ENCODE results near the gene BTK.

The BTK gene

GRCh38 chrX:101411984-101412383, 26.0 kb upstream of the BTK start:
- Histone ChIP-seq H3K27ac (ENCODE audit: low read depth, low read length) (no peak overlapping the region), H3K9ac (ENCODE audit: low read depth in 1 of 2, low read length in 2 of 2) (no peak overlapping the region), H3K4me1 (ENCODE audit: control insufficient read depth in 1 of 2, insufficient read depth in 2 of 2, low read length in 2 of 2) (peaks cover 10 to 14% of the 10 kb centered on the region in 2 donors), H3K4me3 (ENCODE audit: low read depth in 1 of 2, low read length in 2 of 2) (no peak overlapping the region), H3K27me3 (ENCODE audit: control insufficient read depth in 1 of 2, insufficient read depth in 2 of 2, low read length in 2 of 2) (no peaks in the 10 kb centered on the region), H3K9me3 (ENCODE audit: control insufficient read depth in 1 of 2, low read length in 2 of 2) (no peaks in the 10 kb centered on the region), H3K36me3 (ENCODE audit: control insufficient read depth in 1 of 2, insufficient read depth in 2 of 2, low read length in 2 of 2) (peaks cover 0 to 13% of the 10 kb centered on the region in 2 donors)

DNA sequence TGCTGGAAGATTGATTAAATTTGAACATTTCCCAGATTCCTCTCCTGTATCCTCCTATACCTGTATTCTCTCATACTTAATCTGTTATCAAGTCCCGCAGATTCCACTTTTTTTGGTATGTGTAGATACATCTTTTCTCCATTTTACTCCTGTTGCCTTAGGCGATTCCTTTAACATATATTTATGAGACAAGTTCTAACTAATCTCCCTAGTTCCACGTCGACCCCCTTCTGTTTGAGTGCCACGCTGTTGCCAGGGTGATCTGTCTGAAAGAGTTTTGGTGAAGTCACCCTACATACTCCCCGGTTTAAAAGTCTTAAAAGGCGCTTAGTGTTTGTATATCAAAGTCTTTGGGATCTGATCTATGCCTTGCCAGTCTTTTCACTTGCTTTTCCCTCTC, 24.5 kb upstream of the BTK start:
- Histone ChIP-seq H3K36me3 (ENCODE audit: control insufficient read depth in 1 of 2, insufficient read depth in 2 of 2, low read length in 2 of 2) (peaks cover 0 to 13% of the 10 kb centered on the region in 2 donors), H3K9ac (ENCODE audit: low read depth in 1 of 2, low read length in 2 of 2) (no peak overlapping the region), H3K27ac (ENCODE audit: low read depth, low read length) (no peak overlapping the region), H3K27me3 (ENCODE audit: control insufficient read depth in 1 of 2, insufficient read depth in 2 of 2, low read length in 2 of 2) (no peaks in the 10 kb centered on the region), H3K4me1 (ENCODE audit: control insufficient read depth in 1 of 2, insufficient read depth in 2 of 2, low read length in 2 of 2) (peaks cover 11 to 13% of the 10 kb centered on the region in 2 donors), H3K9me3 (ENCODE audit: control insufficient read depth in 1 of 2, low read length in 2 of 2) (no peaks in the 10 kb centered on the region), H3K4me3 (ENCODE audit: low read depth in 1 of 2, low read length in 2 of 2) (peak overlapping the region; percentile 44 to 82)

GRCh38 chrX:101409043-101409442, 23.1 kb upstream of the BTK start:
- H3K36me3 ChIP-seq (ENCODE audit: control insufficient read depth in 1 of 2, insufficient read depth in 2 of 2, low read length in 2 of 2), result peaks cover 0 to 13% of the 10 kb centered on the region in 2 donors
- peak overlapping the region; percentile 82 to 94 for H3K4me3 ChIP-seq (ENCODE audit: low read depth in 1 of 2, low read length in 2 of 2)
- H3K9ac ChIP-seq (ENCODE audit: low read depth in 1 of 2, low read length in 2 of 2), result peak overlapping the region; percentile 80 to 82
- H3K9me3 ChIP-seq (ENCODE audit: control insufficient read depth in 1 of 2, low read length in 2 of 2), result no peaks in the 10 kb centered on the region
- no peaks in the 10 kb centered on the region for H3K27me3 ChIP-seq (ENCODE audit: control insufficient read depth in 1 of 2, insufficient read depth in 2 of 2, low read length in 2 of 2)
- no peak overlapping the region for H3K27ac ChIP-seq (ENCODE audit: low read depth, low read length)
- peaks cover 6 to 7% of the 10 kb centered on the region in 2 donors for H3K4me1 ChIP-seq (ENCODE audit: control insufficient read depth in 1 of 2, insufficient read depth in 2 of 2, low read length in 2 of 2)

DNA sequence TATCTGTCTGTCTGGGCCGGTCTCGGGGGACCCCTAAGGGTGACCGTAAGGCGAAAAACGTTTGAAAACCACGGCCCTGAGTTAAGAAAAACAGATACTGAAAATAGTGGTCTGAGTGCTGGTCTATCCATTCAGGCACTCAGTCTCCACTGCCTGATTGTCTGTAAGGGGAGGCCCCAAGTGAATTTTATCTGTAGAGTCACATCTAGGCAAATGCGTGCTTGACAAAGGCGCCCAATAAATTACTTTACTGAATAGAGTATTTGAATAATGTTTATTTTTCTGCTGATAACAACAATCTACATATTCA, 22.5 kb upstream of the BTK start:
- Histone ChIP-seq H3K9me3 (ENCODE audit: control insufficient read depth in 1 of 2, low read length in 2 of 2) (no peaks in the 10 kb centered on the region), H3K4me1 (ENCODE audit: control insufficient read depth in 1 of 2, insufficient read depth in 2 of 2, low read length in 2 of 2) (peaks cover 6 to 7% of the 10 kb centered on the region in 2 donors), H3K27ac (ENCODE audit: low read depth, low read length) (peak overlapping the region; percentile 89), H3K27me3 (ENCODE audit: control insufficient read depth in 1 of 2, insufficient read depth in 2 of 2, low read length in 2 of 2) (no peaks in the 10 kb centered on the region), H3K9ac (ENCODE audit: low read depth in 1 of 2, low read length in 2 of 2) (peak overlapping the region; percentile 80 to 82), H3K4me3 (ENCODE audit: low read depth in 1 of 2, low read length in 2 of 2) (peak overlapping the region; percentile 82 to 94), H3K36me3 (ENCODE audit: control insufficient read depth in 1 of 2, insufficient read depth in 2 of 2, low read length in 2 of 2) (peaks cover 0 to 13% of the 10 kb centered on the region in 2 donors)

DNA sequence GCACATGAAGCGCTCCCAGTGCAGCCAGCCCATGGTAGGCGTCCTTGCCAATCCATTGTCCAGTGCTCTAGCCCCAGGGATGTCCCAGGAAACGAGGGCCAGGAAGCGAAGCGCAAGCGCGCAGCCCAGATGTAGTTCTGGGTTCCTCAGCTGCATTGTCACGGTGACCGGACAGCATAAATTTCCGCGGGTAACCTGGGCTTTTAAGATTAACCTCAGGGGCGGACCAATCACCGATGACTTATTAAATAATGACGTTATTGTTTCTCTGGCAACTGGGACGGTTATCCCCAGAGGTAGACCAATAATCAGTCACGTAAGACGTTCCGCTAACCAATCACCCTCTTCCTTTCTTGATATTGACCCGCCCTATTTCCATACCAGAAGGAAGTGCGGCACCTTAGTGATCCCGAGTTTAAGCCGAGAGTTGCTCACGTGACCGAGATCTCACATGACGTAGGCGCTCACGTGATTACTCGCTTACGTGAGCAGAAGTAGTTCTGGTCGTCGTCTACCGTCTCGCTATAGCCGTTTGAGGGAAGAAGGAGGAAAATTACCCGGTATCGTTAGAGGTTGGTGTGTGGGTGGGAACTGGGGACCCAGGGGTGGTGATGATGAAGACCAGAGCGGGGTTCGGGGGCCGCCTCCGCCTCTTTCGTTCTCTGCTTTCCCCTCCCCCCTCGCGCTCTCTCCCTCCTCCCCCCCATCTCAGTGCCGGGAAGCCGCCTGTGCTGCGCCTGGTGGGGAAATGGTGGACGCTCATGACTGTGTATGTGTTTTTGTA, 21.9 kb upstream of the BTK start, which contains the start of the genes GLA and HNRNPH2:
TSS of gene GLA (minus strand) at position 178 of the 784 bp plus-strand sequence. CDS start at position 156, 22 bp downstream.
TSS of gene HNRNPH2 (plus strand) at position 475 of the 784 bp plus-strand sequence. CDS start 3,767 bp downstream, outside the sequence.
- Histone ChIP-seq H3K9ac (ENCODE audit: low read depth in 1 of 2, low read length in 2 of 2) (peak within 1 kb of the TSS; percentile 80 to 82), H3K9me3 (ENCODE audit: control insufficient read depth in 1 of 2, low read length in 2 of 2) (no peaks in the 10 kb centered on the region), H3K4me3 (ENCODE audit: low read depth in 1 of 2, low read length in 2 of 2) (peak within 1 kb of the TSS; percentile 82 to 94), H3K36me3 (ENCODE audit: control insufficient read depth in 1 of 2, insufficient read depth in 2 of 2, low read length in 2 of 2) (peaks cover 0 to 10% of the 10 kb centered on the region in 2 donors), H3K27ac (ENCODE audit: low read depth, low read length) (peak within 1 kb of the TSS; percentile 89), H3K4me1 (ENCODE audit: control insufficient read depth in 1 of 2, insufficient read depth in 2 of 2, low read length in 2 of 2) (peaks cover 6 to 7% of the 10 kb centered on the region in 2 donors), H3K27me3 (ENCODE audit: control insufficient read depth in 1 of 2, insufficient read depth in 2 of 2, low read length in 2 of 2) (no peaks in the 10 kb centered on the region)

DNA sequence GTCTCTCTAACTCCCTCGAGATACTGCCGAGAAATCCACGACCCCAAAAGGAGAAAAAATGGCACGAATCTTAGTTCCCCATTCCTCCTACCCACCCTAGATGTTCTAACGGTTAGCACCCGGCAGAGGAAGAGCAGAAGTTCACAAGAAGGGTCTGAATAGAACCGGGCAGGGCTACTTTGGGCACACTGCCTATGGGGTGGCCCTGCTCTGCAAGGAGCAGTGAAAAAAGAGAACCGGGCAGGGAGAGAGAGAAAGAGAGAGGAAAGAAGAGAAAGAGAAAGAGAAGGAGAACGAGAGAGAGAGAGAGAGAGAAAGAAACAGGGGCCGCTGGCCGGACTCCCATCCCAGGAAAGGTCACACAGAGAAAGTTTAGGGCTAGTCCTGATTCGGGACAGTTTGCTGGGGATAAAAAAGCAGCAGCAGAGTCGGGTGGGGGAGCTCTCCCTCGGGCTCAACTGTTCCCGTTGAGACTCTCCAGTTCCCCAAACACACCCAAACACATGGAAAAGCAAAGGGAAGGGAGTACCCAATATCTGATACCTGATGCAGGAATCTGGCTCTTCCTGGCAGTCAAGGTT, 21.3 kb upstream of the BTK start:
- Histone ChIP-seq H3K27ac (ENCODE audit: low read depth, low read length) (peak overlapping the region; percentile 87), H3K9ac (ENCODE audit: low read depth in 1 of 2, low read length in 2 of 2) (peak overlapping the region; percentile 73 to 75), H3K4me3 (ENCODE audit: low read depth in 1 of 2, low read length in 2 of 2) (peak overlapping the region; percentile 75 to 94), H3K9me3 (ENCODE audit: control insufficient read depth in 1 of 2, low read length in 2 of 2) (no peaks in the 10 kb centered on the region), H3K4me1 (ENCODE audit: control insufficient read depth in 1 of 2, insufficient read depth in 2 of 2, low read length in 2 of 2) (peaks cover 6 to 7% of the 10 kb centered on the region in 2 donors), H3K27me3 (ENCODE audit: control insufficient read depth in 1 of 2, insufficient read depth in 2 of 2, low read length in 2 of 2) (no peaks in the 10 kb centered on the region), H3K36me3 (ENCODE audit: control insufficient read depth in 1 of 2, insufficient read depth in 2 of 2, low read length in 2 of 2) (peaks cover 0 to 5% of the 10 kb centered on the region in 2 donors)

GRCh38 chrX:101399825-101400224, 13.8 kb upstream of the BTK start:
- Histone ChIP-seq H3K4me1 (ENCODE audit: control insufficient read depth in 1 of 2, insufficient read depth in 2 of 2, low read length in 2 of 2) (no peaks in the 10 kb centered on the region), H3K27ac (ENCODE audit: low read depth, low read length) (no peak overlapping the region), H3K27me3 (ENCODE audit: control insufficient read depth in 1 of 2, insufficient read depth in 2 of 2, low read length in 2 of 2) (no peaks in the 10 kb centered on the region), H3K4me3 (ENCODE audit: low read depth in 1 of 2, low read length in 2 of 2) (no peak overlapping the region), H3K9me3 (ENCODE audit: control insufficient read depth in 1 of 2, low read length in 2 of 2) (no peaks in the 10 kb centered on the region), H3K9ac (ENCODE audit: low read depth in 1 of 2, low read length in 2 of 2) (no peak overlapping the region), H3K36me3 (ENCODE audit: control insufficient read depth in 1 of 2, insufficient read depth in 2 of 2, low read length in 2 of 2) (peaks cover 0 to 13% of the 10 kb centered on the region in 2 donors)

GRCh38 chrX:101398694-101399093, 12.7 kb upstream of the BTK start:
- H3K4me3 ChIP-seq (ENCODE audit: low read depth in 1 of 2, low read length in 2 of 2), result no peak overlapping the region
- H3K4me1 ChIP-seq (ENCODE audit: control insufficient read depth in 1 of 2, insufficient read depth in 2 of 2, low read length in 2 of 2), result no peaks in the 10 kb centered on the region
- no peaks in the 10 kb centered on the region for H3K9me3 ChIP-seq (ENCODE audit: control insufficient read depth in 1 of 2, low read length in 2 of 2)
- H3K27me3 ChIP-seq (ENCODE audit: control insufficient read depth in 1 of 2, insufficient read depth in 2 of 2, low read length in 2 of 2), result no peaks in the 10 kb centered on the region
- no peak overlapping the region for H3K27ac ChIP-seq (ENCODE audit: low read depth, low read length)
- peaks cover 0 to 13% of the 10 kb centered on the region in 2 donors for H3K36me3 ChIP-seq (ENCODE audit: control insufficient read depth in 1 of 2, insufficient read depth in 2 of 2, low read length in 2 of 2)
- H3K9ac ChIP-seq (ENCODE audit: low read depth in 1 of 2, low read length in 2 of 2), result no peak overlapping the region

- no peak overlapping the region for H3K27ac ChIP-seq (ENCODE audit: low read depth, low read length)
- no peak overlapping the region for H3K9ac ChIP-seq (ENCODE audit: low read depth in 1 of 2, low read length in 2 of 2)
- no peaks in the 10 kb centered on the region for H3K27me3 ChIP-seq (ENCODE audit: control insufficient read depth in 1 of 2, insufficient read depth in 2 of 2, low read length in 2 of 2)
- H3K4me1 ChIP-seq (ENCODE audit: control insufficient read depth in 1 of 2, insufficient read depth in 2 of 2, low read length in 2 of 2), result peaks cover 0 to 5% of the 10 kb centered on the region in 2 donors
- H3K9me3 ChIP-seq (ENCODE audit: control insufficient read depth in 1 of 2, low read length in 2 of 2), result no peaks in the 10 kb centered on the region
- no peak overlapping the region for H3K4me3 ChIP-seq (ENCODE audit: low read depth in 1 of 2, low read length in 2 of 2)
- peaks cover 0 to 15% of the 10 kb centered on the region in 2 donors for H3K36me3 ChIP-seq (ENCODE audit: control insufficient read depth in 1 of 2, insufficient read depth in 2 of 2, low read length in 2 of 2)
Observed at GRCh38 chrX:101397779-101398178, 11.8 kb upstream of the BTK start.

DNA sequence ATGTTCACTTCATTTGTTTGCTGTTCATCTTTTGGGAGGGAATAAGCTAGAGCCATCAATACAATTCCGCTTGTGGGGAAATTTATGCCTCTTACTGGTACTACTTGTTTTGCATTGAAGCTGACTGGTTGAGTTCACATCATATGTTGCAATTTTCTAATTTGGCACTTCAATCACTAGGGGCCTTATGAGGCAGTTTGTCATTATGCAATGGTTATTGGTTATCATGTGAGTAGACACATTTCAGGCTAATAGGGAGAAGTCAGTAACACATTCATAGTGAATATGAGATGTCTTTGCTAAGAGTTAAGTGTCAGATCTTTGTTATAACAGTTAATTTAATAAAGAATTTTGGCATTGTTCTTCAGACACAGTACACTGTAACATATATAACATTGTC, 9.8 kb upstream of the BTK start:
- Histone ChIP-seq H3K4me3 (ENCODE audit: low read depth in 1 of 2, low read length in 2 of 2) (no peak overlapping the region), H3K27ac (ENCODE audit: low read depth, low read length) (no peak overlapping the region), H3K9ac (ENCODE audit: low read depth in 1 of 2, low read length in 2 of 2) (no peak overlapping the region), H3K36me3 (ENCODE audit: control insufficient read depth in 1 of 2, insufficient read depth in 2 of 2, low read length in 2 of 2) (peaks cover 0 to 8% of the 10 kb centered on the region in 2 donors), H3K4me1 (ENCODE audit: control insufficient read depth in 1 of 2, insufficient read depth in 2 of 2, low read length in 2 of 2) (peaks cover 0 to 11% of the 10 kb centered on the region in 2 donors), H3K9me3 (ENCODE audit: control insufficient read depth in 1 of 2, low read length in 2 of 2) (no peaks in the 10 kb centered on the region), H3K27me3 (ENCODE audit: control insufficient read depth in 1 of 2, insufficient read depth in 2 of 2, low read length in 2 of 2) (no peaks in the 10 kb centered on the region)
